ENCODE data around the gene FHIP2A. TPM values are rescaled to one million over a fixed set of nuclear protein-coding genes. Genes with fewer than 3 reads are reported as not detected.
A peak's percentile ranks its signal among the peaks of the same experiment; 100 is the strongest.

Gene FHIP2A
- total RNA-seq, 1 donor from 2014 or later, result 23.0 TPM

GRCh38 chr10:114815791-114816190 lies 5.8 kb upstream of the FHIP2A start:
- no peak overlapping the region for H3K27ac ChIP-seq (ENCODE audit: low read depth, low read length)
- no peak overlapping the region for H3K9ac ChIP-seq (ENCODE audit: low read depth in 1 of 3, low read length in 3 of 3)
- H3K9me3 ChIP-seq (ENCODE audit: control insufficient read depth in 3 of 3, low read length in 3 of 3), result no peaks in the 10 kb centered on the region
- H3K4me1 ChIP-seq (ENCODE audit: control insufficient read depth in 3 of 3, insufficient read depth in 3 of 3, low read length in 3 of 3), result peaks cover 0 to under 1% (median 0%) of the 10 kb centered on the region in 3 donors
- no peaks in the 10 kb centered on the region for H3K36me3 ChIP-seq (ENCODE audit: control insufficient read depth in 3 of 3, insufficient read depth in 3 of 3, low read length in 3 of 3)
- H3K27me3 ChIP-seq (ENCODE audit: control insufficient read depth in 3 of 3, insufficient read depth in 3 of 3, low read length in 3 of 3), result no peaks in the 10 kb centered on the region
- H3K4me3 ChIP-seq (ENCODE audit: low read length in 3 of 3), result no peak overlapping the region

- no peaks in the 10 kb centered on the region for H3K27me3 ChIP-seq (ENCODE audit: control insufficient read depth in 3 of 3, insufficient read depth in 3 of 3, low read length in 3 of 3)
- H3K27ac ChIP-seq (ENCODE audit: low read depth, low read length), result no peak overlapping the region
- no peaks in the 10 kb centered on the region for H3K36me3 ChIP-seq (ENCODE audit: control insufficient read depth in 3 of 3, insufficient read depth in 3 of 3, low read length in 3 of 3)
- H3K4me1 ChIP-seq (ENCODE audit: control insufficient read depth in 3 of 3, insufficient read depth in 3 of 3, low read length in 3 of 3), result peaks cover 0 to 2% (median 0%) of the 10 kb centered on the region in 3 donors
- H3K9me3 ChIP-seq (ENCODE audit: control insufficient read depth in 3 of 3, low read length in 3 of 3), result no peaks in the 10 kb centered on the region
- H3K9ac ChIP-seq (ENCODE audit: low read depth in 1 of 3, low read length in 3 of 3), result no peak overlapping the region
- H3K4me3 ChIP-seq (ENCODE audit: low read length in 3 of 3), result no peak overlapping the region
These were observed 5.3 kb upstream of the FHIP2A start for GRCh38 chr10:114816308-114816707.

- Histone ChIP-seq H3K27me3 (ENCODE audit: control insufficient read depth in 3 of 3, insufficient read depth in 3 of 3, low read length in 3 of 3) (no peaks in the 10 kb centered on the region), H3K36me3 (ENCODE audit: control insufficient read depth in 3 of 3, insufficient read depth in 3 of 3, low read length in 3 of 3) (no peaks in the 10 kb centered on the region), H3K27ac (ENCODE audit: low read depth, low read length) (no peak overlapping the region), H3K9ac (ENCODE audit: low read depth in 1 of 3, low read length in 3 of 3) (no peak overlapping the region), H3K9me3 (ENCODE audit: control insufficient read depth in 3 of 3, low read length in 3 of 3) (no peaks in the 10 kb centered on the region), H3K4me1 (ENCODE audit: control insufficient read depth in 3 of 3, insufficient read depth in 3 of 3, low read length in 3 of 3) (peaks cover 6% of the 10 kb centered on the region in 3 donors), H3K4me3 (ENCODE audit: low read length in 3 of 3) (no peak overlapping the region)
These were observed 2.3 kb upstream of the FHIP2A start for GRCh38 chr10:114819322-114819721.

GRCh38 chr10:114821915-114822443 lies 399 bp downstream of the FHIP2A start:
- no peaks in the 10 kb centered on the region for H3K27me3 ChIP-seq (ENCODE audit: control insufficient read depth in 3 of 3, insufficient read depth in 3 of 3, low read length in 3 of 3)
- peaks cover 20 to 25% (median 22%) of the 10 kb centered on the region in 3 donors for H3K4me1 ChIP-seq (ENCODE audit: control insufficient read depth in 3 of 3, insufficient read depth in 3 of 3, low read length in 3 of 3)
- H3K4me3 ChIP-seq (ENCODE audit: low read length in 3 of 3), result peak overlapping the region; percentile 75 to 92 (median 79)
- no peaks in the 10 kb centered on the region for H3K36me3 ChIP-seq (ENCODE audit: control insufficient read depth in 3 of 3, insufficient read depth in 3 of 3, low read length in 3 of 3)
- peak overlapping the region; percentile 88 for H3K27ac ChIP-seq (ENCODE audit: low read depth, low read length)
- H3K9me3 ChIP-seq (ENCODE audit: control insufficient read depth in 3 of 3, low read length in 3 of 3), result no peaks in the 10 kb centered on the region
- peak overlapping the region; percentile 85 to 93 (median 93) for H3K9ac ChIP-seq (ENCODE audit: low read depth in 1 of 3, low read length in 3 of 3)

GRCh38 chr10:114822444-114823076 lies 980 bp downstream of the FHIP2A start:
- Histone ChIP-seq H3K27me3 (ENCODE audit: control insufficient read depth in 3 of 3, insufficient read depth in 3 of 3, low read length in 3 of 3) (no peaks in the 10 kb centered on the region), H3K36me3 (ENCODE audit: control insufficient read depth in 3 of 3, insufficient read depth in 3 of 3, low read length in 3 of 3) (no peaks in the 10 kb centered on the region), H3K9me3 (ENCODE audit: control insufficient read depth in 3 of 3, low read length in 3 of 3) (no peaks in the 10 kb centered on the region), H3K4me3 (ENCODE audit: low read length in 3 of 3) (peak overlapping the region; percentile 75 to 92 (median 79)), H3K27ac (ENCODE audit: low read depth, low read length) (peak overlapping the region; percentile 88), H3K9ac (ENCODE audit: low read depth in 1 of 3, low read length in 3 of 3) (peak overlapping the region; percentile 85 to 93 (median 93)), H3K4me1 (ENCODE audit: control insufficient read depth in 3 of 3, insufficient read depth in 3 of 3, low read length in 3 of 3) (peaks cover 20 to 25% (median 22%) of the 10 kb centered on the region in 3 donors)

- Histone ChIP-seq H3K9me3 (ENCODE audit: control insufficient read depth in 3 of 3, low read length in 3 of 3) (no peaks in the 10 kb centered on the region), H3K36me3 (ENCODE audit: control insufficient read depth in 3 of 3, insufficient read depth in 3 of 3, low read length in 3 of 3) (no peaks in the 10 kb centered on the region), H3K27ac (ENCODE audit: low read depth, low read length) (peak overlapping the region; percentile 88), H3K27me3 (ENCODE audit: control insufficient read depth in 3 of 3, insufficient read depth in 3 of 3, low read length in 3 of 3) (no peaks in the 10 kb centered on the region), H3K4me3 (ENCODE audit: low read length in 3 of 3) (peak overlapping the region; percentile 75 to 92 (median 79)), H3K4me1 (ENCODE audit: control insufficient read depth in 3 of 3, insufficient read depth in 3 of 3, low read length in 3 of 3) (peaks cover 20 to 25% (median 22%) of the 10 kb centered on the region in 3 donors), H3K9ac (ENCODE audit: low read depth in 1 of 3, low read length in 3 of 3) (peak overlapping the region; percentile 85 to 93 (median 93))
These were observed 1.5 kb downstream of the FHIP2A start for GRCh38 chr10:114823077-114823463.

GRCh38 chr10:114824391-114824790 lies 2.8 kb downstream of the FHIP2A start:
- no peaks in the 10 kb centered on the region for H3K36me3 ChIP-seq (ENCODE audit: control insufficient read depth in 3 of 3, insufficient read depth in 3 of 3, low read length in 3 of 3)
- H3K4me1 ChIP-seq (ENCODE audit: control insufficient read depth in 3 of 3, insufficient read depth in 3 of 3, low read length in 3 of 3), result peaks cover 22 to 27% (median 23%) of the 10 kb centered on the region in 3 donors
- peak overlapping the region; percentile 87 for H3K27ac ChIP-seq (ENCODE audit: low read depth, low read length)
- H3K9ac ChIP-seq (ENCODE audit: low read depth in 1 of 3, low read length in 3 of 3), result peak overlapping the region in 1 of 3 donors; percentile 11
- no peaks in the 10 kb centered on the region for H3K27me3 ChIP-seq (ENCODE audit: control insufficient read depth in 3 of 3, insufficient read depth in 3 of 3, low read length in 3 of 3)
- no peaks in the 10 kb centered on the region for H3K9me3 ChIP-seq (ENCODE audit: control insufficient read depth in 3 of 3, low read length in 3 of 3)
- no peak overlapping the region for H3K4me3 ChIP-seq (ENCODE audit: low read length in 3 of 3)

- H3K9ac ChIP-seq (ENCODE audit: low read depth in 1 of 3, low read length in 3 of 3), result peak overlapping the region; percentile 28 to 68 (median 54)
- H3K4me1 ChIP-seq (ENCODE audit: control insufficient read depth in 3 of 3, insufficient read depth in 3 of 3, low read length in 3 of 3), result peaks cover 22 to 27% (median 25%) of the 10 kb centered on the region in 3 donors
- no peaks in the 10 kb centered on the region for H3K9me3 ChIP-seq (ENCODE audit: control insufficient read depth in 3 of 3, low read length in 3 of 3)
- H3K4me3 ChIP-seq (ENCODE audit: low read length in 3 of 3), result peak overlapping the region in 1 of 3 donors; percentile 19
- H3K27ac ChIP-seq (ENCODE audit: low read depth, low read length), result peak overlapping the region; percentile 87
- H3K27me3 ChIP-seq (ENCODE audit: control insufficient read depth in 3 of 3, insufficient read depth in 3 of 3, low read length in 3 of 3), result no peaks in the 10 kb centered on the region
- H3K36me3 ChIP-seq (ENCODE audit: control insufficient read depth in 3 of 3, insufficient read depth in 3 of 3, low read length in 3 of 3), result no peaks in the 10 kb centered on the region
These were observed 4.1 kb downstream of the FHIP2A start for GRCh38 chr10:114825513-114826253.

GRCh38 chr10:114829160-114829909 lies 7.8 kb downstream of the FHIP2A start:
- no peak overlapping the region for H3K9ac ChIP-seq (ENCODE audit: low read depth in 1 of 3, low read length in 3 of 3)
- H3K9me3 ChIP-seq (ENCODE audit: control insufficient read depth in 3 of 3, low read length in 3 of 3), result no peaks in the 10 kb centered on the region
- H3K4me3 ChIP-seq (ENCODE audit: low read length in 3 of 3), result no peak overlapping the region
- H3K27ac ChIP-seq (ENCODE audit: low read depth, low read length), result no peak overlapping the region
- no peaks in the 10 kb centered on the region for H3K27me3 ChIP-seq (ENCODE audit: control insufficient read depth in 3 of 3, insufficient read depth in 3 of 3, low read length in 3 of 3)
- H3K4me1 ChIP-seq (ENCODE audit: control insufficient read depth in 3 of 3, insufficient read depth in 3 of 3, low read length in 3 of 3), result peaks cover 17 to 21% (median 19%) of the 10 kb centered on the region in 3 donors
- H3K36me3 ChIP-seq (ENCODE audit: control insufficient read depth in 3 of 3, insufficient read depth in 3 of 3, low read length in 3 of 3), result peaks cover 3 to 20% (median 6%) of the 10 kb centered on the region in 3 donors

Measured in skeletal muscle tissue (tissue), 4 donors.